Spleen (tissue), 11 donors: ENCODE results near the gene SMO. TPM values are rescaled to one million over a fixed set of nuclear protein-coding genes. Genes with fewer than 3 reads are reported as not detected.

Experiments
- DNase-seq: peaks from one replicate; pipeline ENCODE4 v3.0.0-alpha.2; 2020
- H3K27ac ChIP-seq, 8 donors: fragments of 200-600 bp; sonication (generic) in 7 of 8; 1 replicate in 4 of 8; 2 replicates in 4 of 8; pipeline versions ENCODE4 v1.5.0 to v1.8.0; 2016 to 2021; ENCODE audit warnings: inconsistent platforms in 4 of 8, mild to moderate bottlenecking in 4 of 8, moderate library complexity in 1 of 8
- H3K27me3 ChIP-seq, 7 donors: fragments of 200-600 bp; sonication (generic) in 6 of 7; replicated peaks in 1 of 7; 1 replicate in 4 of 7; 2 replicates in 3 of 7; pipeline versions ENCODE4 v1.5.0 to v1.8.0; 2016 to 2021; ENCODE audit warnings: inconsistent platforms in 3 of 7, mild to moderate bottlenecking in 1 of 7
- H3K36me3 ChIP-seq, 6 donors: fragments of 200-600 bp; sonication (generic) in 5 of 6; 1 replicate in 4 of 6; 2 replicates in 2 of 6; pipeline versions ENCODE4 v1.5.0 to v1.8.0; 2016 to 2021; ENCODE audit warnings: inconsistent platforms in 2 of 6
- H3K4me1 ChIP-seq, 6 donors: fragments of 200-600 bp; sonication (generic) in 5 of 6; 1 replicate in 3 of 6; 2 replicates in 3 of 6; pipeline versions ENCODE4 v1.5.0 to v1.8.0; 2016 to 2021; ENCODE audit warnings: inconsistent platforms in 3 of 6
- H3K4me3 ChIP-seq, 8 donors: fragments of 200-600 bp; sonication (generic) in 7 of 8; 1 replicate in 4 of 8; 2 replicates in 4 of 8; pipeline versions ENCODE4 v1.5.0 to v1.8.0; 2016 to 2021; ENCODE audit warnings: inconsistent platforms in 4 of 8, mild to moderate bottlenecking in 4 of 8, moderate library complexity in 2 of 8
- H3K9me3 ChIP-seq, 8 donors: fragments of 200-600 bp; sonication (generic) in 7 of 8; 1 replicate in 4 of 8; 2 replicates in 4 of 8; pipeline versions ENCODE4 v1.5.0 to v1.8.0; 2016 to 2021; ENCODE audit warnings: inconsistent platforms in 4 of 8
- POLR2A ChIP-seq, 3 donors: fragments of 450-650 bp; IDR thresholded peaks; one replicate each; pipeline ENCODE4 v1.5.1; 2017; ENCODE audit warnings: antibody characterized with exemption in 3 of 3, mild to moderate bottlenecking in 1 of 3
- POLR2AphosphoS5 ChIP-seq, 3 donors: sonication (generic); formaldehyde crosslinking; IDR thresholded peaks; one replicate each; pipeline ENCODE4 v1.5.1; 2017; ENCODE audit warnings: antibody characterized with exemption in 3 of 3
- whole genome bisulfite sequencing, 5 donors: extraction: QIAGEN DNeasy Blood & Tissue Kit in 3 of 5; methylation state at CpG; one replicate each; pipeline versions ENCODE4 v1.1.5 to v1.1.7; 2013 to 2018; 5-methylcytosine and 5-hydroxymethylcytosine counted together
- intact Hi-C: fragments of 100-400 bp; cut with DNase I; formaldehyde crosslinking; loops from one replicate; pipeline ENCODE4 v1.15.0; 2023; ENCODE audit warnings: low total_unique reads
- polyA plus RNA-seq, 3 donors: library from polyadenylated mRNA; stranded (reverse); fragments of 200-250 nt; gene quantifications; one replicate each; pipeline ENCODE4 v1.2.1, GENCODE V29; 2013
- total RNA-seq, 7 donors: library from RNA; depleted of rRNA in 3 of 7; stranded (reverse); fragments of >200 nt in 3 of 7; fragmentation: NEBNext Ultra II Directional in 4 of 7; extraction: Animal tissue kit (Norgen Biotek cat#: 25700) in 4 of 7; gene quantifications; one replicate each; pipeline versions ENCODE4 v1.1.0 to v1.2.1, GENCODE V29; 2016 to 2021
- TF ChIP-seq, protein P1 (sequence below), 11 experiments: fragments of 200-600 bp in 7 of 11; fragments of 450-650 bp in 4 of 11; sonication (generic) in 4 of 11; IDR thresholded peaks in 8 of 11; conservative IDR thresholded peaks in 3 of 11; 1 replicate in 7 of 11; 2 replicates in 4 of 11; pipeline versions ENCODE4 v1.4.0 to v1.8.0; 2016 to 2021; ENCODE audit warnings: antibody characterized with exemption in 11 of 11, inconsistent platforms in 4 of 11, mild to moderate bottlenecking in 1 of 11
- donor health status: healthy with polysubstance abuse.
- donor health status: DM: no; HTN: no; CAD: no; lungs with moderate emphysema.
- donor health status: DM: no; HTN: no; CAD: no.
- donor health status: Bipolar disorder and iron deficiency.
- donor health status: healthy.
- donor health status: DM: no; HTN: no; CAD: no.
- donor health status: DM: yes; HTN: yes; CAD: no.

SMO gene
- total and polyA plus RNA-seq, 10 donors = 1.4 to 4.7 (median 2.8) TPM

DNA sequence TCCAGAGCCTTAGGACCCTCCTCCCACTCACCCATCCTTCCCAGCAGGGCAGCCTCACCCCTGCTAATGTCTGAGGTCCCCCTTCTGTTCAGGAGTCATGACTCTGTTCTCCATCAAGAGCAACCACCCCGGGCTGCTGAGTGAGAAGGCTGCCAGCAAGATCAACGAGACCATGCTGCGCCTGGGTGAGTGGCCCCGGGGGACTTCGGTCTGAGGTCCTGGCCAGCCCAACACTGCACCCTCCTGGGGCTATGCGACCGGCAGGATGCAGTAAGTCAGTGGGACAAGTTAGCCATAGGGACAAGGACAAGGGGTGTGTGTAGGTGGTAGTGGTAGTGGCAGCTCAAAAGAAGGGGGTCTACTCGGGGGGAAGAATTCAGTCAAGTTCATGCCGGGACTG, 20.2 kb downstream of the SMO start:
- Histone ChIP-seq H3K36me3 (no peaks in the 10 kb centered on the region), H3K27ac (no peak overlapping the region), H3K4me3 (no peak overlapping the region), H3K27me3 (no peaks in the 10 kb centered on the region), H3K9me3 (no peaks in the 10 kb centered on the region), H3K4me1 (peaks cover 0 to 6% (median 0%) of the 10 kb centered on the region in 6 donors)
- intact Hi-C loops = no loop called here
- TF ChIP-seq, protein P1, sequence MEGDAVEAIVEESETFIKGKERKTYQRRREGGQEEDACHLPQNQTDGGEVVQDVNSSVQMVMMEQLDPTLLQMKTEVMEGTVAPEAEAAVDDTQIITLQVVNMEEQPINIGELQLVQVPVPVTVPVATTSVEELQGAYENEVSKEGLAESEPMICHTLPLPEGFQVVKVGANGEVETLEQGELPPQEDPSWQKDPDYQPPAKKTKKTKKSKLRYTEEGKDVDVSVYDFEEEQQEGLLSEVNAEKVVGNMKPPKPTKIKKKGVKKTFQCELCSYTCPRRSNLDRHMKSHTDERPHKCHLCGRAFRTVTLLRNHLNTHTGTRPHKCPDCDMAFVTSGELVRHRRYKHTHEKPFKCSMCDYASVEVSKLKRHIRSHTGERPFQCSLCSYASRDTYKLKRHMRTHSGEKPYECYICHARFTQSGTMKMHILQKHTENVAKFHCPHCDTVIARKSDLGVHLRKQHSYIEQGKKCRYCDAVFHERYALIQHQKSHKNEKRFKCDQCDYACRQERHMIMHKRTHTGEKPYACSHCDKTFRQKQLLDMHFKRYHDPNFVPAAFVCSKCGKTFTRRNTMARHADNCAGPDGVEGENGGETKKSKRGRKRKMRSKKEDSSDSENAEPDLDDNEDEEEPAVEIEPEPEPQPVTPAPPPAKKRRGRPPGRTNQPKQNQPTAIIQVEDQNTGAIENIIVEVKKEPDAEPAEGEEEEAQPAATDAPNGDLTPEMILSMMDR (IDR thresholded peaks at IDR 0.05 in 8 of 11, conservative IDR thresholded peaks at IDR 0.05 in 3 of 11) = no peak
- WGBS, 5 donors = 79 to 85% (median 81%) methylated on average over 9 of the region's 9 CpGs
- DNase-seq = no peak

DNA sequence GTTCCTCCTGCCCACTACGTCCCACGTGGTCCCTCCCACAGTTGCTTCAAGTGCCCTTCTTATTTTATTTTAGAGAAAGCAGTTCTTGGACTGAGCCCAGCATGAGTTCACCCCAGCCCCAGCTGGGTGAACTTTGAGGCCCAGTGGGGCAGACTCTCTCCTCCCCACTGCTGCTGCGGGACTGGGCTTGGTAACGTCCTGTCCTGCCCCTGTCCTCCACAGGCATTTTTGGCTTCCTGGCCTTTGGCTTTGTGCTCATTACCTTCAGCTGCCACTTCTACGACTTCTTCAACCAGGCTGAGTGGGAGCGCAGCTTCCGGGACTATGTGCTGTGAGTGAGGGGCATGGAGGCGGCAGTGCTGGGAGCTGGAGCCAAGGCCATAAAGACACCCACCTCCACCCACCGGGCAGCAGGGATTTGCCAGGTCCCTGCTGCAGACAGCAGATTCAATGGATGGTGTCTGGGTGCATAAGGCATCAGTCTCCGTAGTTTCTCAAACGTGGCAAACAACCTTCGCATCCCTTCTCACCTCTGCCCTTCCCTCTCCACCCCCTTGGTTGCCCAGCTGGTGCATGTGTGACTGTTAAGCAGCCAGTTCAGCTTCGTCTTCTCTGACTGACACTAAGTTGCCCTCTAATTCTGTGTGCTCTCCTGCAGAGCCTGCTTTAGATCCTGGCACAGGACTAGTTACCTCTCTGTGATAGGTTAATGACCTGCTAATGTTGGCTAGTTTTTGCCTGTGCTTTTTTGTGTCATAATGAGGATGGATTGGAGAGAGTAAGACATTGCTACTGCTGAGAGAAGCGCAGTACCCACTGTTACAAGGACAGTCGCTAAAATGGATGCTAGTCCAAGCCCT, 20.9 kb downstream of the SMO start:
- intact Hi-C loops = no loop called here
- Histone ChIP-seq H3K9me3 (no peaks in the 10 kb centered on the region), H3K4me3 (no peak overlapping the region), H3K36me3 (no peaks in the 10 kb centered on the region), H3K4me1 (peaks cover 0 to 6% (median 0%) of the 10 kb centered on the region in 6 donors), H3K27me3 (no peaks in the 10 kb centered on the region), H3K27ac (no peak overlapping the region)
- DNase-seq = no peak
- WGBS, 5 donors = 87 to 92% (median 89%) methylated on average over 14 to 15 of the region's 15 CpGs
- TF ChIP-seq POLR2AphosphoS5 (IDR thresholded peaks at IDR 0.05) (no peak), POLR2A (IDR thresholded peaks at IDR 0.05) (no peak)
- TF ChIP-seq, protein P1 (IDR thresholded peaks at IDR 0.05 in 8 of 11, conservative IDR thresholded peaks at IDR 0.05 in 3 of 11) = no peak

DNA sequence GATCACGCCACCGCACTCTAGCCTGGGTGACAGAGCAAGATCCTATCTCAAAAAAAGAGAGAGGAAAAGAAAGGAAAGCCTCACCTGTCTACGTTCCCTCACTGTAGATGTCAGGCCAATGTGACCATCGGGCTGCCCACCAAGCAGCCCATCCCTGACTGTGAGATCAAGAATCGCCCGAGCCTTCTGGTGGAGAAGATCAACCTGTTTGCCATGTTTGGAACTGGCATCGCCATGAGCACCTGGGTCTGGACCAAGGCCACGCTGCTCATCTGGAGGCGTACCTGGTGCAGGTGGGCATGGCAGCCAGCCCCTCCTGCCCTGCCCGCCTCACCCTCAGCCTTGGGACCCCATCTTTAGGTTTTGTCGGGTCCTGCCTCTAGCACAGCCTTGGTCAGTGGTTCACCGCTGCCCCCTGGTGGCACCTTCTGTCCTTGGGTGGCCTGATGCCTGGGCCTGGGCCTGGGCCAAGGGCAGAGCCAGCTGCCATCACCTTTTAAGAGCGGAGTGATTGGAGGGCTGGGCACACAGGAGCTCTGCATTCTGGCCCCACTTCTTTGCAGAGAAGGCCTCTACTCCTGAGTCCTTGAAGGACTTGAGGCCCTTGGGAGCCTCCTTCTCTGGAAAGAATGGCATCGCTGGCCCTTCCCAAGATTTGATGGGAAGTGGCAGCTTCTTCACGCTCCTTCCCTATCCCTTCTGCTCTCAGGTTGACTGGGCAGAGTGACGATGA, 22.0 kb downstream of the SMO start:
- peaks cover 0 to 6% (median 0%) of the 10 kb centered on the region in 6 donors for H3K4me1 ChIP-seq
- H3K27ac ChIP-seq = no peak overlapping the region
- H3K27me3 ChIP-seq = no peaks in the 10 kb centered on the region
- 68 to 79% (median 74%) methylated on average over 16 of the region's 16 CpGs for WGBS, 5 donors
- no peaks in the 10 kb centered on the region for H3K9me3 ChIP-seq
- H3K4me3 ChIP-seq = no peak overlapping the region
- H3K36me3 ChIP-seq = no peaks in the 10 kb centered on the region
- DNase-seq = peak; percentile 93
- intact Hi-C loops = no loop called here
- TF ChIP-seq POLR2A (IDR thresholded peaks at IDR 0.05) (no peak), POLR2AphosphoS5 (IDR thresholded peaks at IDR 0.05) (peak; percentile 47 to 58 (median 51))
- TF ChIP-seq, protein P1 (IDR thresholded peaks at IDR 0.05 in 8 of 11, conservative IDR thresholded peaks at IDR 0.05 in 3 of 11) = peak; percentile 72 to 92 (median 81)

DNA sequence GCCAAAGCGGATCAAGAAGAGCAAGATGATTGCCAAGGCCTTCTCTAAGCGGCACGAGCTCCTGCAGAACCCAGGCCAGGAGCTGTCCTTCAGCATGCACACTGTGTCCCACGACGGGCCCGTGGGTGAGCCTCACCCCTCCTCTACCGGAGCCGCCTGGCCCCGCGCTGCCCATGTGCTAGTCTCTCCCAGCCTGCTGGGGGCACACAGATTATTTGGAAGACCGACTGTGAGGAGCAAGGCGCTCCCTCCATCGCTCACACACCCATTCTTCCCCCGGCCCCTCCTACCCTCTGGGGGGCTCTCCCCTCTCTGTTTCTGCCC, 22.5 kb downstream of the SMO start:
- no peak overlapping the region for H3K4me3 ChIP-seq
- DNase-seq = no peak
- H3K36me3 ChIP-seq = no peaks in the 10 kb centered on the region
- TF ChIP-seq, protein P1 (IDR thresholded peaks at IDR 0.05 in 8 of 11, conservative IDR thresholded peaks at IDR 0.05 in 3 of 11) = no peak
- no peak for TF ChIP-seq POLR2AphosphoS5 (IDR thresholded peaks at IDR 0.05)
- TF ChIP-seq POLR2A (IDR thresholded peaks at IDR 0.05) = no peak
- peaks cover 0 to 6% (median 0%) of the 10 kb centered on the region in 6 donors for H3K4me1 ChIP-seq
- no peaks in the 10 kb centered on the region for H3K9me3 ChIP-seq
- H3K27me3 ChIP-seq = no peaks in the 10 kb centered on the region
- no peak overlapping the region for H3K27ac ChIP-seq
- intact Hi-C loops = no loop called here
- 90 to 96% (median 94%) methylated on average over 14 of the region's 14 CpGs for WGBS, 5 donors
